Measurements from ENCODE around the gene ZNF544.
"Not testable (repeated sequence)": the region's sequence is repeated elsewhere in the genome, so short reads cannot be mapped to it uniquely, and the experiment has no call there.

ZNF544 gene

GRCh38 chr19:58305932-58306323, 77.2 kb downstream of the ZNF544 start:
- no peak for DNase-seq (ENCODE audit: low read depth)

GRCh38 chr19:58307736-58308135, 79.0 kb downstream of the ZNF544 start:
- no peak for DNase-seq (ENCODE audit: low read depth)

GRCh38 chr19:58310685-58311084, 82.0 kb downstream of the ZNF544 start:
- not testable (repeated sequence) for DNase-seq (ENCODE audit: low read depth)

GRCh38 chr19:58311345-58311865, 82.7 kb downstream of the ZNF544 start:
- DNase-seq (ENCODE audit: low read depth): no peak

All from activated T-cell treated with anti-CD3 and anti-CD28 coated beads for 24 hours (primary cell).